ENCODE data around the gene SNRNP48.

Gene SNRNP48

DNA sequence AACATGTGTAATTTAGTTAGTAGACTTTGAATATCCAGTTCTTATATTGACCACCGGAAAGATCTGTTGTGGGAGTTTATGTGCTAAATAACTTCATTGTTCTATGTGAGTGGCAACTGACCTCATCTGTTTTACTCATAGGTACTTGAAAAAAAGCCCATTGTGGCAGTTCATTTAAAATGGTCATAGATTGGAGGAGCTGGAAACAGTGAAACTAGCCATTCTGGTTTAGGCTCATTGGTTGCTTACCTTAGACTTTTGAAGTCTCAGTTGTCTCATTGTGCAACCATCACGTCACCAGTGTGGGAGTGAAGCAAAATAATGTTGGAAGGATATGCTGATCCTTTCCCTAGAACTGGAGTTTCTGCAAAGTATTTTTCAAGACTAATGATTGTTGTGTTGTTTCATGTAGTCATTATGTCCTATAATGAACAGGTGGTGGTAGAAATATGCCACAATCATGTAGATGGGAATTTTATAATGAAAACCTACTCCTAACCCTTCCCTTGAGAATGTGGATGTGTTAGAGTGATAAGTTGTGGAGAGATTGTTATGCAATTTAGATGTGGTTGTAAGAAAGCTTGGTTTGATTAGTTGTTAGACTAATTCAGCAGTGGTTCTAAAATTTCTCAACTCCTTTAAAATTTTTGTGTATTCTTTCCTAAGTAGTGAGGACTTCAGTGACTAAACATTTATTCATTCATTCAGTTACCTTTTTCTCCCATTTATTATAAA, 30.2 kb upstream of the SNRNP48 start:
- DNase-seq: no peak

DNA sequence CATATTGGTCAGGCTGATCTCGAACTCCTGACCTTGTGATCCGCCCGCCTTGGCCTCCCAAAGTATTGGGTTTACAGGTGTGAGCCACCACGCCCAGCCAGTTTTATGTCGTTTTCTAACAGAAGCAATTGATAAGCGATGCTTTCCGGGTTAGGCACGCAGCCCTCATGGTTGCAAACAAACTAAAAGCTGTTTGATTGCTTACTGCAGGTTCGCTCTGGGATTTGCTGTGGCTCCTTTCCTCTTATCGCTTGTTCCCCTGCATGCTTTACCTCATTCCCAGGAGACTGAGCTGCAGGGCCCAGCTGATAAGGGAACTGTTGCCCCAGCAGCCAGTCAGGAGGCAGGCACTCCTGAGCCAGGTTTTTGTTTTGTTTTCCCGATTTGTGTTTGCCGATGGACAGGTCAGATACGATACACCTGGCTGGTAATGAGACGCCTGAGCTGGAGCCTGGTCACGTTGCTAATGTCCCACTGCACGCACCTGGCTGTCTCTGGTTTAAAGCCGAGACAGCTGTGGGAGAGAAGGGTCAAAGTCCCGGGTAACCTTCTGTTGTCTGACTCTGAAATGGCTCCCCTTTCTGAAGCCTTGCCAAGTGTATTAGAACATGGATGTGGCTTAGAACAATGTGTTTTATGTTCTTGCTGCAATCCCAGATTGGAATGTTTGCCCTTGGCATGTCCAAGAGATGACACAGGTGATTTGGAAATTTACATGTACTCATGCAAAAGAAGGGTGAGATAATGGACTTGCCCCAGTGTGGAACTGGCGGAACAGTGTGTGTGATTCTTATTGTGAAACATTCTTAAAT, 28.6 kb upstream of the SNRNP48 start:
- DNase-seq: no peak

DNA sequence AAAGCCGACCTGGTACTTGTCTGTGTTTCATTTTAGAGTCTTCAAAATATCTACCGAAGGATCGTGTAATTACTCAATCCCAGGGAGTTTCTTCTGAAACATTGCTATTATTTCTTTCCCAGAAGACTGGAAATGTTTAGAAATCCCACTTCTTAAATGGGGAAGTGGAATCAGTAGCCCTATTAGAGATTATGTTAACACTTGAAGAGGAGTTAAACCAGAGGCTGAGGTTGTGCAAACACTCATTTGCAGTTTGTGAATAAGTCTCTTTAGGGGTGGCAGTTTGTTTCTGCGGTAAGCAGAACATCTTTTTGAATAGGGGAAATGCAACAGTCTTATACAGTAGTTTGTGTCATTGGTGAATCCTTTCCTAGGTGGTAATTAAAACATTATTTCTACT, 27.2 kb upstream of the SNRNP48 start:
- DNase-seq: no peak

DNA sequence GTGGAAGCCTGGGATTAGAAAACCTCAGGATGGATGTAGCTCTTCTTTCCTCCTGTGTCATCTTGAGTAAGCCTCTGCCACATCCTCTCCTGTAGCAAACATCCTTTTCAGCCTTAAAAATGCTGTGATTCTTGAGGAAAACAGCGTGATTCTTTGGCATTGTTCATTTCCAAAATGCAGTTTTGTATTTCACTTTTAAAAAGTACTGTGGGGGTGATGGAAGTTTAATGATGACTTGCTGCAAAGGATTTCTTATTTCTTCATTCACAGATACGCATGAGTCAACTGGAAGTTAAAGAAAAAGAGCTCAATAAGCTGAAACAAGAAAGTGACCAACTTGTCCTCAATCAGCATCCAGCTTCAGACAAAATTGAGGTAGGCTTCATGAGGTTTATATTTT, 23.9 kb upstream of the SNRNP48 start:
- DNase-seq: no peak

DNA sequence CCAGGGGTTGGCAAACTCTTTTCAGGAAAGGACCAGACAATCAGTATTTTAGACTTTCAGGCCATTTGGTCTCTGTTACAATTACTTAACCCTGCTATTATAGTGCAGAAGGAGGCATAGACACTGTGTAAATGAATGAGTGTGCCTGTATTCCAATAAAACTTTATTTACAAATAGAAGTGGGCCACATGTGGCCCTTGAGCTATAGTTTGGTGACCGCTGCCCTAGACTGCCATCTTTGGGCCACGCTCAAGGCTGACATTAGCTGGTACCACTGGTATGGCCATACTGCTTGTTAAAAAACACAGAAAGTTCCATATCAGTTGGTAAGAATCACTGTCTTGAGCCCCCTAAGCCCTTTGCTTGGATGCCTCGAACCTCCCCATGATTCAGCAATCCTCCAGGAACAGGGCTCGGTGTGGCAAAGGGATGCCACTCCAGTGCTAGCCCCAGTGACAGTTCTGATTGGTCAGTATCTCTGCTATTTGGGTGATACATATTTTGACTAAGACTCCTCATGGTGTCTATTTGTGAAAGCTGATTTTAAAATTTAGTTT, 23.3 kb upstream of the SNRNP48 start:
- DNase-seq: no peak

DNA sequence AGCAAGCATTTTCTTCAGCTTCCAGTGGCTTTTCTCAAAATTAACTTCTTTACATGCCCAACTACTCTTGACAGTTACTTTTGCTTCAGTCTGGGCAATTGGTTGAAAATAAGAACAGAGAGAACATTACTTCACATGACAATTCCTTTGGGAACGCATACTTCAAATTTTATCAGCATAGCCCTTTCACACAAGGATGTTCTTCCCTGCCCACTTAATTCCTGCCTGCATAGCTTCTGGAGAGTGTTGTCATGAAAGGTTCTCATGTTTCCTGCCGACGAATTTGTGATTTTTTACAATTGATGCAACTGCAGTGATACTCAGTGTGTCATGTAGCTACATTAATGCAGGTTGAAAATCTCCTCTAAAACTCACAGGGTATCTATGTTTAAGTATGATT, 22.0 kb upstream of the SNRNP48 start:
- DNase-seq: no peak

DNA sequence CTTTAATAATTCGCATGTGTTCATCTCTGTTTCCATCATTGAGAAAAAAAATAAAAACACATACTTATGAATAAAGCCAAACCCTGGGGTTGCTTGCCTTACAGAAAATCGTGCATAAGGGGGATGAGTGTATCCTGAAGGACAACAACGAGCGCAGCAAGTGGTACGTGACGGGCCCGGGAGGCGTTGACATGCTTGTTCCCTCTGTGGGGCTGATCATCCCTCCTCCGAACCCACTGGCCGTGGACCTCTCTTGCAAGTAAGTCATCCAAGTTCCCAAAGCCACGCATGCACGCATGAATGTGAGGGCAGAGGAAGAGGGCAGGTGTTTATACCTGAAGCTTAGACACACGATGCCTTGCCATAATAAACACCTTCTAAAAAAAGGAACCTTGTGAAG, 20.9 kb upstream of the SNRNP48 start:
- DNase-seq: no peak

DNA sequence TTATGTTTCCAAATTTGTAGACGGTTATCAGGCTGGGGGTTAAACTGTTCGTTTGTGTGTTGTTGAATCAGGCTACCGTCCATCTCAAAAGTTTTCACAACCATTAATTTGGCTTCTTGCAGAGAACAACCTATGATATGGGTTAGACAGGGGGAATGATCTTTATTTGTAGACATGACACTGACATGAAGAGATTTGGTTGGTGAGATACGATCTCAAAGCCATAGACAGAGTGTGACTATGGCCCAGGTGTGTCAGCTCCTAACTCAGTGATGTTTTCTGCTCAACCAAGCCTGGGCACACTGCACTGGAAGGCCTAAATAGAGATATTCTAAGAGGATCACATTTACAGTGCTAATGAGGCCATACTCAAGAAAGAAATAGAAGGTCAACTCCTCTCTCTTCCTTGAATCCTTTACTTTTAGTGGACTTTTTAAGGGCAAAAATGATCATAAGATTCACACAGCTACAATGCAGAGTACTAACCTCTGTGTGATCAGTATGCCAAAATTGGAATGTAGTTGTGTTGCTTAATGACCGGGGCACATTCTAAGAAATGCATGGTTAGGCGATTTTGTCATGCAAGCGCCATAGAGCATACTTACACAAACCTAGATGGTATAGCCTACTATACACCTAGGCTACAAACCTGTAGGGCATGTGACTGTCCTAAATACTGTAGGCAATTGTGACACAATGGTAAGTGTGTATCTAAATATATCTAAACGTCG, 17.6 kb upstream of the SNRNP48 start:
- no peak for DNase-seq

DNA sequence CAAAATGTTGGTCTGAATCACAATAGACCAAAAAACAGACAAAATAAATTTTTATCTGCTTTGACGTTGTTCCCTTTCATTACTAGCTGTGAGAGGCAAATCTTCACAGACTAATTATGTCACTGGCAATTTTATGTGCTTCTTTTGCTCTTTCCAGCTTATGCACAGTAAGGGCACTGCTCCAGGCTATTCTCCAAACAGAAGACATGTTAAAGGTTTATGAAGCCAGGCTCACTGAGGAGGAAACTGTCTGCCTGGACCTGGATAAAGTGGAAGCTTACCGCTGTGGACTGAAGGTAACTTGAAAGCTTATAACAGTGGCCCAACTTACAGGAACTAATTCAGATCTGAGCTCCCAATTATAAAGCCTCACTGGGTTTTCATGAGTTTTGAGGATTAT, 15.5 kb upstream of the SNRNP48 start:
- DNase-seq: no peak

DNA sequence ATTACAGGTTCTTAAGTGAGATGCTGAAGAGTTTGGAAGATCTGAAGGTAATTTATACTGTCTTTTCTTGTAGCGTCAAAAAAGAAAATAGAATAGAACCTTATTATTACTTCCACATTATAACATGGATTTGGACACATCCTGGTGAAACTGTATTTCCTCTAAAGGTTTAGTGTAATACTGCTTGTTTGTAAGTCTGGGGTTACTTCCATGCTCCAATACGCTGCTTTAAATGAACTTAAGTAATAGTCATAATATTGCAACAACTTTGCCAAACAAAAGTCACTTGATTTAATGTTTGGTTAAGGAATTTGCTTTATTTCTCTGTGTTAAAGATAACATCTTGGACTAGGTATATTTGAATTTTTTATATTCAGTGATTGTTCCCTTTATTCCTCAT, 11.5 kb upstream of the SNRNP48 start:
- no peak for DNase-seq

DNA sequence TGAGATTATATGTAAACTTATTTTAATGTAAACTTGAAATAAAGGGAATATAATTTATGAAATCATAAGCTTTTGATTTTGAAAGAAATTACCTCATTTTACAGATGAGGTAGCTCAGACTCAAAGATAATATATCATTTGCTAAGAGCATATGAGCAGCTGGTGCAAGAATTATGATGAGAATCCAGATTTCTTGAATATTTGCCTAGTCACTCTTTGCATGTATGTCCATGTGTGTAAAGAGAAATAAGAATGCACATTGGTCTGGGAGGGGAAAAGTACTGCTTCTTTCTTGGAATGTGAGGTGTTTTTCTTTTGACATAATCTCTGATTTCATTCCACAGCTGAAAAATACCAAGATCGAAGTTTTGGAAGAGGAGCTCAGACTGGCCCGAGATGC, 11.1 kb upstream of the SNRNP48 start:
- DNase-seq: no peak

DNA sequence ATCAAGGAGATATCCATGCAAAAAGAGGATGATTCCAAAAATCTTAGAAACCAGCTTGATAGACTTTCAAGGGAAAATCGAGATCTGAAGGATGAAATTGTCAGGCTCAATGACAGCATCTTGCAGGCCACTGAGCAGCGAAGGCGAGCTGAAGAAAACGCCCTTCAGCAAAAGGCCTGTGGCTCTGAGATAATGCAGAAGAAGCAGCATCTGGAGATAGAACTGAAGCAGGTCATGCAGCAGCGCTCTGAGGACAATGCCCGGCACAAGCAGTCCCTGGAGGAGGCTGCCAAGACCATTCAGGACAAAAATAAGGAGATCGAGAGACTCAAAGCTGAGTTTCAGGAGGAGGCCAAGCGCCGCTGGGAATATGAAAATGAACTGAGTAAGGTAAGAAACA, 10.1 kb upstream of the SNRNP48 start:
- DNase-seq: no peak

DNA sequence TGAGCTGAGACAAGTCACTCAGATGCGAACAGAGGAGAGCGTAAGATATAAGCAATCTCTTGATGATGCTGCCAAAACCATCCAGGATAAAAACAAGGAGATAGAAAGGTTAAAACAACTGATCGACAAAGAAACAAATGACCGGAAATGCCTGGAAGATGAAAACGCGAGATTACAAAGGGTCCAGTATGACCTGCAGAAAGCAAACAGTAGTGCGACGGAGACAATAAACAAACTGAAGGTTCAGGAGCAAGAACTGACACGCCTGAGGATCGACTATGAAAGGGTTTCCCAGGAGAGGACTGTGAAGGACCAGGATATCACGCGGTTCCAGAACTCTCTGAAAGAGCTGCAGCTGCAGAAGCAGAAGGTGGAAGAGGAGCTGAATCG, 9.5 kb upstream of the SNRNP48 start:
- DNase-seq: no peak

DNA sequence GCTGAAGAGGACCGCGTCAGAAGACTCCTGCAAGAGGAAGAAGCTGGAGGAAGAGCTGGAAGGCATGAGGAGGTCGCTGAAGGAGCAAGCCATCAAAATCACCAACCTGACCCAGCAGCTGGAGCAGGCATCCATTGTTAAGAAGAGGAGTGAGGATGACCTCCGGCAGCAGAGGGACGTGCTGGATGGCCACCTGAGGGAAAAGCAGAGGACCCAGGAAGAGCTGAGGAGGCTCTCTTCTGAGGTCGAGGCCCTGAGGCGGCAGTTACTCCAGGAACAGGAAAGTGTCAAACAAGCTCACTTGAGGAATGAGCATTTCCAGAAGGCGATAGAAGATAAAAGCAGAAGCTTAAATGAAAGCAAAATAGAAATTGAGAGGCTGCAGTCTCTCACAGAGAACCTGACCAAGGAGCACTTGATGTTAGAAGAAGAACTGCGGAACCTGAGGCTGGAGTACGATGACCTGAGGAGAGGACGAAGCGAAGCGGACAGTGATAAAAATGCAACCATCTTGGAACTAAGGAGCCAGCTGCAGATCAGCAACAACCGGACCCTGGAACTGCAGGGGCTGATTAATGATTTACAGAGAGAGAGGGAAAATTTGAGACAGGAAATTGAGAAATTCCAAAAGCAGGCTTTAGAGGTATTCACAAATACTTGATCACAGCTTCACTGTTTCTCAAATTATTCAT, 8.9 kb upstream of the SNRNP48 start:
- DNase-seq: no peak

DNA sequence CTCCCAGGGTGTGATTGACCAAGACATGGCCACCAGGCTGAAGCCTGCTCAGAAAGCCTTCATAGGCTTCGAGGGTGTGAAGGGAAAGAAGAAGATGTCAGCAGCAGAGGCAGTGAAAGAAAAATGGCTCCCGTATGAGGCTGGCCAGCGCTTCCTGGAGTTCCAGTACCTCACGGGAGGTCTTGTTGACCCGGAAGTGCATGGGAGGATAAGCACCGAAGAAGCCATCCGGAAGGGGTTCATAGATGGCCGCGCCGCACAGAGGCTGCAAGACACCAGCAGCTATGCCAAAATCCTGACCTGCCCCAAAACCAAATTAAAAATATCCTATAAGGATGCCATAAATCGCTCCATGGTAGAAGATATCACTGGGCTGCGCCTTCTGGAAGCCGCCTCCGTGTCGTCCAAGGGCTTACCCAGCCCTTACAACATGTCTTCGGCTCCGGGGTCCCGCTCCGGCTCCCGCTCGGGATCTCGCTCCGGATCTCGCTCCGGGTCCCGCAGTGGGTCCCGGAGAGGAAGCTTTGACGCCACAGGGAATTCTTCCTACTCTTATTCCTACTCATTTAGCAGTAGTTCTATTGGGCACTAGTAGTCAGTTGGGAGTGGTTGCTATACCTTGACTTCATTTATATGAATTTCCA, 4.6 kb upstream of the SNRNP48 start:
- no peak for DNase-seq

DNA sequence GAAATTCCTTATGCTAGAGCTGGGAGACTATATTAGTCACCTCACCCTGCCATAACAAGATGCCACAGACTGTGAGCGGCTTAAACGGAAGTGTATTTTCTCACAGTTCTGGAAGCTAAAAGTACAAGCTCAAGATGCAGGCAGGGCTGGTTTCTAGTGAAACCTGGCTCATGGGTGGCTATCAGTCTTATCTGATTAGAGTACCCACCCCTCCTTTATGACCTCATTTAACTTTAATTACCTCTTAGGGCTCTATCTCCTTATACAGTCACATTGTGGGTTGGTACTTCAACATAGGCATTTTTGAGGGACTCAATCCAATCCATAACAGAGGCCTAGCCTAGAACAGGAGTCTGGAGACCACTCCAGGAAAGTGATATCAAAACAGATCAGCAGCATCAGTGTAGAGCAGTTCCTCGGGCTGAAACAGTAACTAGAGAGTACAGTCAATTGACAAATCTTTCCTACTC, 2.3 kb upstream of the SNRNP48 start:
- no peak for DNase-seq

DNA sequence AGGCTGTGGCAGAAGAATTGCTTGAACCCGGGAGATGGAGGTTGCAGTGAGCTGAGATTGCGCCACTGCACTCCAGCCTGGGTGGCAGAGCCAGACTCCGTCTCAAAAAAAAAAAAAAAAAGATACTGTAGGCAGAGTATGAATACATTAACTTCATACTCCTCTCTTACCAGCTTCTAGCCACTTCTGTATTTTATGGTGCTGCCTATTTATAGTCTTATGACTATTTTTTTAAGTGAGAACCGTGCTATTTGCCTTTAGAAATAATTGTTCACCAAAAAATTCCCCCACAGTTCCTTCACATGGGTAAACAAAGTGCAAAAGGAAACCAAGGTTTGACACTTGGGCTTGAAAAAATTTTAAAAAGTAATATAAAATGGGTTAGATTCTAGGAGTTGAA, 1.5 kb upstream of the SNRNP48 start:
- DNase-seq: no peak

DNA sequence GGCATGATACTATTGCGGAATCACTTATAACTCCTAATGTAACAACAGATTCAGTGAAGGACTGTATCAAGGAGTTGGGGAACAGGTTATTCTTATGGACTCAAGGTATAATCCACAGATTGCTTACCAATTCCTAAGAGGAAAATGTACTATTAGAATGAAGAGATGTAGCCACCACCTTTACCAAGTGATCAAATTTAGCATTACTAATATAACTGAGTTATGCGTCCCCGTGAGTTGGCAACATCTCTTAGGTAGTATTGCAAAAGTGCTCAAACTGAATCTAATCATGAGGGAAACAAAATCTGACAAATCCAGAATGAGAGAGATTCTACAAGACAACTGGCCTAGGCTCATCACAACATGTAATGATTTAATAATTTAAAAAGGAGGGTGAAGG, 777 bp upstream of the SNRNP48 start:
- DNase-seq: no peak

DNA sequence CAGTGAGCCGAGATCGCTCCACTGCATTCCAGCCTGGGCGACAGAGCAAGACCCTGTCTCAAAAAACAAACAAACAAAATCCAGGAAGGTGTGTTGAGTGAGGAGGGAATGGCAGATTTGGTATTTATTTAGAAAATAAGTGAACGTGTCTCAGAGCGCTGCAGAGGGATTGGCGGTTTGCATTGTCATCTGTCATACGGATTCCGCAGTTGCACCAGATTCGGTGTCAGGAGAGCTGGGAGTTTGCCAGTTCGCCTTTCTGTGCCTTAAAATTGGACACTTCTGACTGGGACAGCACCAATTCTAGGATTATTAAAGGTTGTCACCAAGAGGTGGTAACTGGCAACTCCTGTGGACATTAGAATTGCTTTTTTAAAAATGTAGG, 912 bp downstream of the SNRNP48 start:
- no peak for DNase-seq

DNA sequence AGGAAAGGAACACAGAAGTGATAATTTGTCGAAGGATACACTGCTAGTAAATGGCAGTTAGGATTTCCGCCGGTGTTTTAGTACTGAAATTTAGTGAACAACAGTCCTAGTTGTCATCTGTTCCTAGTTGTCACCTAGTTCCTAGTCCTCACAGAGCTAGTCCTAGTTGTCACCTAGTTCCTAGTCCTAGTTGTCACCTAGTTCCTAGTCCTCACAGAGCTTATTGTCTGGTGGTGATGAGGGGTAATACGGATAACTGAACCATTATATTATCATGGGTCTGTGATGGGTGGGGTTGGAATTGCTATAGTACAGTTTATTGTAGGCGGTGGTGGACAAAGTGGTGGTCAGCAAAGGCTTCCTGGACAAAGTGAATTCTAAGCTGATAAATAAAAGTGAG, 1.8 kb downstream of the SNRNP48 start:
- no peak for DNase-seq

DNA sequence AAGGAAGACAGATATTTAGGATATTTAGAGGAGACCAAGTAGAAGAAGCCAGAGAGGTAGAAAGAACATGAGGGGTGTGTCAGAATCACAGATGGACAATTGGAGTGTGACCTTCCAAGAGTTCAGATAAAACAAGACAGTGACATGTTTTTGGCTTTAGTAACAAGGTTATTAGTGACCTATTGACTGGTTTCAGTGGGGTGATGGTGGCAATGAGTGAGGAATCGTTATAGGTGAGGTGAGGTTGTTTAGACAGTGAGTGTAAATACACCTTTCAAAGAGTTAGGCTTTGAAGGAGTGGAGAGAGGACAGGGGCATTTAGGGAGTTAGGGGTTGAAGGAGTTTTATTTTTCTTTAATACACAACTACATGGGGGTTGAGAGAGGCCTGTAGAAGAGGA, 3.2 kb downstream of the SNRNP48 start:
- DNase-seq: no peak

DNA sequence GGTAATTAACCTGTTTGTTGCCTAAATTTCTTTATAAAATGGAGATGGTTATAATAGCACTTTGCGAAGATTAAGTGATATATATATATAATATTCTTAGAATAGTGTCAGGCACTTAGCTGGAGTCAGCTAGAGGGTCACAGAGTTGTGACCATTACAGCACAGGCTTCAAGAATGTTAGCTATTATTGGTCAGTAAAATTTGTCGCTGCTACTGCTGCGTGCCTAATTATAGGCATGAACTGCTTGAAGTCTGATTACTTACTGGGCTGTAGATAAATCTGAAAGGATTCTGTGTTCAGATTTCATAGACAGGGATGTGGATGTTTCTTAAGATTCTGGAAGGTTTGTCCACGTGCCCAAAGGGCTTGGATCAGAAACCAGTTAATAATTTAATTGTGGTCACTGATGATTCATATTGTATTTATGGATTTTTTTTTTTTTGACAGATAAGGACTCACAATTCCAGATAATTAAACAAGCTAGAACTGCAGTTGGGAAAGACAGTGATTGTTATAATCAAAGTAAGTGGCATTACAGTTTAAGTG, 4.7 kb downstream of the SNRNP48 start:
- DNase-seq: no peak
